Motor neuron (in vitro differentiated cells): Measurements from ENCODE around the gene DNASE1L2. TPM values are rescaled to one million over a fixed set of nuclear protein-coding genes. Genes with fewer than 3 reads are reported as not detected.
A peak's percentile ranks its signal among the peaks of the same experiment; 100 is the strongest.

ENCODE experiments used
- ATAC-seq, 8 experiments: fragments of 200-7000 bp; cut with Tn5 transposase; replicated peaks in 6 of 8; 2 replicates each; pipeline ENCODE4 v1.8.0; 2021; ENCODE audit warnings: mild to moderate bottlenecking in 8 of 8, moderate library complexity in 8 of 8
- H3K27ac ChIP-seq, 2 donors: fragments of 250-450 bp; sonication (Bioruptor Pico); 2 replicates each; pipeline ENCODE4 v1.9.0; 2021; ENCODE audit warnings: antibody characterized with exemption in 2 of 2, mild to moderate bottlenecking in 2 of 2, moderate library complexity in 1 of 2
- H3K4me1 ChIP-seq, 2 donors: fragments of 250-450 bp; sonication (Bioruptor Pico); replicated peaks in 1 of 2; 2 replicates each; pipeline ENCODE4 v1.6.1; 2021; ENCODE audit warnings: antibody characterized with exemption in 2 of 2, mild to moderate bottlenecking in 2 of 2, moderate library complexity in 1 of 2
- H3K4me3 ChIP-seq, 5 donors: fragments of 250-450 bp; sonication (Bioruptor Pico); 2 replicates each; pipeline ENCODE4 v1.9.0; 2021; ENCODE audit warnings: antibody characterized with exemption in 5 of 5, mild to moderate bottlenecking in 5 of 5, moderate library complexity in 4 of 5
- WGBS, 10 experiments: fragments of 450-650 bp; shearing (Covaris generic); methylation state at CpG; one replicate each; pipeline ENCODE4 v1.0.0; 2022; 5-methylcytosine and 5-hydroxymethylcytosine counted together
- in situ Hi-C, 9 experiments: fragments of 400-800 bp; cut with MboI; loops; one replicate each; pipeline ENCODE4 v1.15.0; 2021; ENCODE audit warnings: low sequenced_read_pairs in 9 of 9, low pct_unique_long_range_greater_than_20kb in 2 of 9; ENCODE audit not compliant: unreplicated experiment in 9 of 9
- total RNA-seq, 8 experiments: library from RNA; unstranded; fragments of 300-600 nt; gene quantifications; 2 replicates each; pipeline versions ENCODE4 v1.2.3 to v1.2.4, GENCODE V29; 2022

Gene DNASE1L2
- total RNA-seq, 8 experiments from 2014 or later = 0.61 to 3.0 (median 1.2) TPM

DNA sequence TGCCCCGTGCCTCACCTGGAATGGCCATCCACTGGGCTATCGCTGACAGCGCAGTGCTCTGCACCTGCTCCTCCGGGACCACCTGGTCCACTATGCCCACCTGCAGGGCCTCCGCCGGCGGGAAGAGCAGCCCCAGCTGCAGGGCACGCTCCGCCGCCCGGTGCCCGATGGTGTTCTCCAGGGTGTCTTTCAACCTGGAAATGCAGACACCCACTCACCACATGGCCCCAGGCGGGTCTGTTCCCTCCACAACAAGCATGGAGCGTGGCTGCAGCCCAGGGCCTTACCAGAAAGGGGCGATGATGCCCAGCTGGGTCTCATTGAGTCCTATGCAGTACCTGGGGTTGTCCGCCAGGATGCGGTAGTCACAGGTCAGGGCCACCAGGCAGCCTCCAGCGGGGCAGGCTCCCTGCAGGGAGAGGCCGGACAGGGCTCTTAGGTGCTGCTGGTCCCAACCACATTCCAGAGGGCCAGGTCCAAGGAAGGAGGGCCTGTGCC, 6.8 kb downstream of the DNASE1L2 start:
- WGBS, 10 experiments = 90 to 100% (median 93%) methylated on average over 2 to 3 of the region's 19 CpGs; no CpG with 5 or more reads in 7 of the 10 experiments
- H3K27ac ChIP-seq = no peak overlapping the region
- peaks cover 0 to 2% of the 10 kb centered on the region in 2 donors for H3K4me1 ChIP-seq
- in situ Hi-C loops = no loop called here
- ATAC-seq = peak in 1 of 8 experiments; percentile 7
- H3K4me3 ChIP-seq = no peak overlapping the region

DNA sequence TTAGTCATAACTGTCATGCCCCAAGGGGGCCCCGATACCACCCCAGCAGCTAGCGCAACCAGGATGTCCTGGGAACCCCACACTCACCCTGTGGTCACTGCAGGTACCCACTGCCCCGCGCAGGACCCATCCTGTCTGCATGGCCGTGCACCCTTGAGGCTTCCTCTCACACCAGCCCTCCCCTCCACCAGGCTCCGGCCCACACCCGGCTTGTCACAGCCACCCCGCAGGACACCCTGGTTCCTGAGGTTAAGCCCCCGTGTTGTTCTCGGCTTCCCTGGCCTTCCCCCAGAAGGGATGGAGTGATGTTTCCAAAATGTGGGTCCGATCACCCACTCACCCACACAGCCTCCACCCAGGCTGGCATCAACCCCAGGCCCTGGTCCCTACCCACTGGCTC, 7.5 kb downstream of the DNASE1L2 start:
- in situ Hi-C loops = no loop called here

DNA sequence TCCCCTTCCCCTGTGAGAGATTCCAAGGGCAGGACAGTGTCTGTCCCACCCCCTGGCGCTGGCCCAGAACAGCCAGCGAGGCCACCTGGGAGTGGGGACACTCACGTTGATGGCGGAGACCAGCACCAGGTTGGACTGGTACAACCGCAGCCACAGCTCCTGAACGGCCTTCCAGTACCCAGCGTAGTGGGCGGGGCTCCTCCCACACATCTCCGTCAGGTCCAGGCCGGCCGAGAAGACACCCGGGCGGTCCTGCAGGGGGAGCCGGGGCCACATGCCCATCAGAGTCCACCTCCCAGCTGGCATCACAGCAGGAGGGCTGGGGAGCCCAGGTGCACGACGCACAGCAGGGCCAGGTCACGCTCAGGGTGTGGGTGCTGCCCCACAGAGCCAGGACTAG, 8.1 kb downstream of the DNASE1L2 start:
- Histone ChIP-seq H3K4me1 (no peaks in the 10 kb centered on the region), H3K4me3 (no peak overlapping the region), H3K27ac (no peak overlapping the region)
- WGBS, 10 experiments = 100% methylated on average over 1 of the region's 17 CpGs; no CpG with 5 or more reads in 9 of the 10 experiments
- peak in 4 of 8 experiments; percentile 12 to 21 (median 17) for ATAC-seq
- in situ Hi-C loops = no loop called here

More for the DNA sequence above, 7.5 kb downstream of the DNASE1L2 start:
- WGBS, 10 experiments = 95 to 100% (median 100%) methylated on average over 1 to 6 of the region's 11 CpGs; no CpG with 5 or more reads in 7 of the 10 experiments
- no peak overlapping the region for H3K4me3 ChIP-seq
- peak in 1 of 8 experiments; percentile 15 for ATAC-seq
- no peaks in the 10 kb centered on the region for H3K4me1 ChIP-seq
- H3K27ac ChIP-seq = no peak overlapping the region

DNA sequence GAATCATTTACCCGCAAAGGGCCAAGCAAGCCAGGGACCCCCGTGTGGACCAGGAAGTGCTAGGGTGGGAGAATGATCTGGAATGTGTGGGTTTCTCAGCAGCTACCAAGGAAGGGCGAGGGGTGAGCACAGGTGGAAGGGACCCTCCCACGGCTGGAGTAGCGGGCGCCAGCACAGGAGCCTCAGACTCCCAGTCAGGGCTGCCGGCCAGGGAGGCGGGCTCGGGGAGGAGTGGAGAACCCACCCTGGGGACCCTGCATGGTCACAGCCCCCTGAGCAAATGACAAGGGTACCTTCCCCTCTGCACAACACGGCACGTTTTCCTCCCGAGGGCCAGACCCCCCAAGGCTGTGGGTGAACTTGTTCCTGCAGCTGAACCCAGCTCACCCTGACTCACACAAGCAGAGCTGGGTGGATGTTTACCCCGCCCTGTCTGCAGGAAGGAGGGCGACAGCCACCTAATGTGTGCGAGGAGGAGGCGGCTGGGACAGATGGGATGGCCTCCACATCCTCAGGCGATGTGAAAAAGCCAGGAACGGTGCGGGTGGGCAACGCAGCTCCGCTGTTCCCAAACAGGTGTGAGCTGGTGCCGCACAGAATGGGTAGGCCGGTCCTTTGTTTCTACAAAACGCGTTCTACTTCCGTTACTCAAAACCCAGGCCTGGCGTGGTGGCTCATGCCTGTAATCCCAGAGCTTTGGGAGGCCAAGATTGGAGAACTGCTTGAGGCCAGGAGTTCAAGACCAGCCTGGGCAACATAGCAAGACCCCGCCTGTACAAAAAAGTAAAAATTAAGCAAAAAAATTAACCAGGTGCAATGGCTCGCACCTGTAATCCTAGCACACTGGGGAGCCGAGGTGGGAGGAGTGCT, 8.9 kb downstream of the DNASE1L2 start:
- in situ Hi-C loops = no loop called here
- peak in 1 of 8 experiments; percentile 29 for ATAC-seq
- Histone ChIP-seq H3K27ac (no peak overlapping the region), H3K4me1 (no peaks in the 10 kb centered on the region), H3K4me3 (no peak overlapping the region)
- 75 to 100% (median 95%) methylated on average over 2 to 12 of the region's 30 CpGs; no CpG with 5 or more reads in 4 of the 10 experiments for WGBS, 10 experiments

DNA sequence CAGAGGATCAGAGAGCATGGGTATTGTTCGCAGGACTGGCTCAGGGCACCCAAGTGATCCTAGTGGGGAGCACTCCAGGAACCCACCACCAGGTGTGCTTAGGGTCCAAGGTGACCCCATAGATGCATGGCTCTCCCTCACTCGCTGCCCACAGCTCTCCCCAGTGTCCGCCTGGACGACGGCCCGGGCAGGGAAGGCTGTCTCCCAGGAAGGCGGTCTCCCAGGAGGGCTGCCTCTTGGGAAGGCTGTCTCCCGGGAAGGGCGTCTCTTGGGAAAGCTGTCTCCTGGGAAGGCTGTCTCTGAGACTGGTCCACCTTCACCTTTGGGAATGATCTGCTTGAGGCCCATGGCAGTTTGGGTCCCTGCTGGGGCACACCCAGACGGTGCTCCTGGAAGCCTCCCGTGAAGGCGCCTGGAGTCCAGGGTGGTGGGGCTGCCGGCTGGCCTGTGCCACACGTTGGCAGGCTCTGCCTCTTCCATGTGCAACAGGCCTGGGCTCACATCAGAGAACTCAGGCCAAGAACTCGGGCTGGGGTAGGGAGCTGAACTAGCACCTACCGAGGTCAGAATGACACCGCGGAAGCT, 10.1 kb downstream of the DNASE1L2 start:
- in situ Hi-C loops = no loop called here
- no peak for ATAC-seq
- WGBS, 10 experiments = 83 to 100% methylated on average over 1 to 5 of the region's 18 CpGs; no CpG with 5 or more reads in 8 of the 10 experiments

DNA sequence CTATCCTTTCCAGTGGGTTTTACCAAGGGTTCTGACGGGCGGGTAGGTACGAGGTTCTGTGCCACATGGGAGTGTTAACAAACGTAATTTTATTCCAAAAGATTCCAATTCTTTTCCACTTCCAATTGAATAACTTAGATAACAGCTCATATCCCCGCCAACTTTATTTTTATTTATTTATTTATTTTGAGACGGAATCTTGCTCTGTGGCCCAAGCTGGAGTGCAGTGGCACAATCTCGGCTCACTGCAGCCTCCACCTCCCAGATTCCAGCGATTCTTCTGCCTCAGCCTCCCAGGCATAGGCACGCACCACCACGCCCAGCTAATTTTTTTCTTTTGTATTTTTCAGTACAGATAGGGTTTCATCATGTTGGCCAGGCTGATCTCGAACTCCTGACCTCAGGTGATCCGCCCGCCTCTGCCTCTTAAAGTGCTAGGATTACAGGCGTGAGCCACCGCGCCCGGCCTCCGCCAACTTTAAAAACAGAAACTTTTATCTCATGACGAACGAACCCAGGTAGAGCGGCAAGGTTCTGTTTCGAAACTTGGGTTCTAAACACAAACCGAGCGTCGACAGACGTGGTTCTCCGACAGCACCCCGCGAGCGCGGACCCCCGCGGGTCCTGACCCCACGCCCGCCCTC, 14.5 kb downstream of the DNASE1L2 start:
- peak in 6 of 8 experiments; percentile 1 to 42 (median 10) for ATAC-seq
- in situ Hi-C loops = no loop called here
- H3K4me3 ChIP-seq = peak overlapping the region; percentile 82 to 99 (median 91)
- H3K4me1 ChIP-seq = peaks cover 7 to 12% of the 10 kb centered on the region in 2 donors
- 0 to 9% (median 5%) methylated on average over 1 to 17 of the region's 35 CpGs; no CpG with 5 or more reads in 2 of the 10 experiments for WGBS, 10 experiments
- peak overlapping the region; percentile 83 to 93 for H3K27ac ChIP-seq

More for the DNA sequence above, 10.1 kb downstream of the DNASE1L2 start:
- Histone ChIP-seq H3K27ac (no peak overlapping the region), H3K4me3 (no peak overlapping the region), H3K4me1 (peaks cover 0 to 5% of the 10 kb centered on the region in 2 donors)

DNA sequence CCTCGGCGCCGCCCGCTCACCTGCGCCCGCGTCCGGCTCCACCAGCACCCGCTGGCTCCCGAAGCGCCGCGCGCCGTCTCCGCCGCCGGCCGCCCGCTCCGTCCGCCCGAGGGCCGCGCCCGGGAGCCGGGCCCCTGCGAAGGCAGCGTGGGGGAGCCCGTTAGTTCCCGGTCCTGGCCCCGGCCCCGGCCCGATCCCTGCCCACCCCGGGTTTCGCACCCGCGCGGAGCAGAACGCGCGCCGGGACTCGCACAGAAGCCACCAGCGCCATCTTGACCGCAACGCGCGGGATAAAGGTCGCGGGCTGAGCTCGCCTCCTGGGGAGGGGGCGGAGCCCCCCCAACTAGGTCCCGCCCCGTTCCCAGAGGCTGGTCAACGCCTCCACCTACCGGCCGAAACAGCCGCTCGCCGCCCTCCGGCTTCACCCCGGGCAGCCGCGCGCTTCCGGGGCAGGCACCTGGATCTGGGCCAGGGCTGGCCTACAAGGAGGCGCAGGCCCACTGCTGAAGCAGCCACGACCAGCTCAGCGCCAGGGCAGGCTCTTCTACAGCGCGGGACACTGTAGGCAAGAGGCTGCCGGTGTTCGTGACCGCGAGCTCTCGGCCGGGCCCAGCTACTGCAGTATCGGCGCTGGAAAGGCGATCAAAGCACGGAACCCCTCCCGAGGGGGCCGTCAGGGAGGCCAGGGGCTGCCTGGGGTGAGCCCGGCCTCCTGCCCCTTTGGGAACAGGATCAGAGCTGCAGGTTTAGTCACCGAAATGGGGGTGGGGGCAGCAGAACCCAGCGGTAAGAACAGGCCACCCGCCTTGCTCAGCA, 15.3 kb downstream of the DNASE1L2 start, which contains the start of gene ECI1:
TSS of gene ECI1 (minus strand) at position 292 of the 816 bp plus-strand sequence. CDS start at position 271, 21 bp downstream.
- H3K27ac ChIP-seq = peak within 1 kb of the TSS; percentile 83 to 93
- ATAC-seq = peak; percentile 89 to 95 (median 94)
- WGBS, 10 experiments = 0 to 38% (median 4%) methylated on average over 1 to 13 of the region's 88 CpGs; no CpG with 5 or more reads in 7 of the 10 experiments
- H3K4me1 ChIP-seq = peaks cover 7 to 12% of the 10 kb centered on the region in 2 donors
- in situ Hi-C loops = no loop called here
- peak within 1 kb of the TSS; percentile 82 to 99 (median 91) for H3K4me3 ChIP-seq

DNA sequence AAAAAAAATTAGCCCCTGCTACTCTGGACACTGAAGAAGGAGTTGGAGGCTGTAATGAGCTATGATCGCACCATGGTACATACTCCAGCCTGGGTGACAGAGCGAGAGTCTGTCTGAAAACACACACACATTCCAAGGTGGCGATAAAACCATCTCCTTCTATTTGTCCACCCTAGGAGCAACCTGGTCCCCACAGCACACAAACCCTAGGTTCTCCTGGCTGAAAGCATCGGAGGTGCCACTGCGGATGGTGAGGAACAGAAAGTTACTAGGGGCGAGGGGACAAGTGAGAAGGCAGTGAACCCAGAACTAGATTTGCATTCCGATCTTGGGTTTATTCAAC, 16.5 kb downstream of the DNASE1L2 start:
- Histone ChIP-seq H3K4me1 (peaks cover 7 to 12% of the 10 kb centered on the region in 2 donors), H3K4me3 (no peak overlapping the region), H3K27ac (peak overlapping the region in 1 of 2 donors; percentile 93)
- no peak for ATAC-seq
- WGBS, 10 experiments = 85 to 100% (median 98%) methylated on average over 2 to 6 of the region's 7 CpGs; no CpG with 5 or more reads in 1 of the 10 experiments
- in situ Hi-C loops = no loop called here

DNA sequence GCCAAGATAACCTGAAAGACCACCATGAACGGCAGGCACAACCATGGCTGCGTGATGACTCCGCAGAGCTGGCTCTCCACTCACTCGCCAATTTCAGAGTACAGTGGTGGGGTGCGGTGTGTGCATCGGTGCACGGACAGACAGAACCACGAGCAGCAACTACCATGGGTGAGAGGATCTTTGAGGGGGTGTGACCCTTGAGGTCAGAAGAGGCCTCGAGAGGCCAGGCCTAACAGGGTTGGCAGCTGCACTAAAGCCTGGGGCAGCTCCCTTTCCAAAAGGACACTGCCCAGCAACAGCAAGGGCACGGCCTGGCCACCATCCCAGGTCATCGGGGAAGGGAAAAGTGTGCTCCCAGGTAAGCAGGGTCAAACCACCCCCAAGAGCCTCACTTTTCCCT, 17.0 kb downstream of the DNASE1L2 start:
- H3K4me1 ChIP-seq = peaks cover 7 to 12% of the 10 kb centered on the region in 2 donors
- in situ Hi-C loops = no loop called here
- WGBS, 10 experiments = 40 to 100% (median 90%) methylated on average over 1 to 6 of the region's 11 CpGs; no CpG with 5 or more reads in 4 of the 10 experiments
- H3K27ac ChIP-seq = no peak overlapping the region
- ATAC-seq = no peak
- H3K4me3 ChIP-seq = no peak overlapping the region

DNA sequence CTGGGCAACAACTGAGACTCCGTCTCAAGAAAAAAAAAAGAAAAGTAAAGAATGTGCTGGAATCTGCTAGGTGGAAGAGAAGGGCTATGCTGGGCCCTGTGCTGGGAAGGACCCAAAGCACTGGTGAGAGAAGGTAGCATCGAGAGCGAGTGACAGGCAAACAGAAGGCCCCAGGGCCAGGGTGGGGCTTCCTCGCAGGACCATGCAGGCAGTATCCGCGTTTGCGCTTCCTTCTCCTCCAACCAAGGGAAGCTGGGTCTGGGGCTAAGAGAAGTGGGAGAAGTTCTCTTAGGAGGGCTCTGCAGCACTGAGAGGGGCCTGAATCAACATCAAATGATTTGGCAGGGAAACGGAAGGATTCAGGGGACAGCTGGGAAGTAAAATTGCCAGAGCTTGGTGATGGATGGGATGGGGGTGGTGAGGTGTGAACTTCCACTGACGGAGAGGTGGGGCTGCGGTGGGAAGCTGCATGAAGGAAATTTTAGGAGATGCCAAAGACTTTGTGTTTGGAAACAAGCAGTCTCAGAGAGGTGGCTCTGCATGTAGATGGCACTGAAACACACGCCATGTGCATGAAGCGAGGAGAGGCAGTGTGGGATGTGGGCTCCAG, 20.4 kb downstream of the DNASE1L2 start:
- ATAC-seq = no peak

DNA sequence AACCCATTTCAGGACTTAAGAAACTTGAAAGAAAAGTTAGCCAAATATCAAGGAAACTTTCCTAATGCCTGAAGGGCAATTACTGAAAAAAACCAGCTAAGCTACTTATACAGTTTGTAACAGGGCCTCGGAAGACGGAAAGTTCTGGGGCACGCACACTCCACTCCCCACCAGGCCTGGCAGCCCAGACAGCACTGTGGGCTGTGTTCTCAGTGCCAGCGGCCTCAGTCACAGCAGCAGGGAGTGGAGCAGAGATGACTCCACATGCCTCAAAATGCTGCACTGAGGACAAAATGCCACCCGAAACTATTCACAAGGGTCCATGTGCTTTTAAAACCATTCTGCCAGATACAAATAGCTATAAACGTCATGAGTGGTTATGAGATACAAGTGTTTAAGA, 21.5 kb downstream of the DNASE1L2 start:
- no peak overlapping the region for H3K4me3 ChIP-seq
- H3K4me1 ChIP-seq = no peaks in the 10 kb centered on the region
- in situ Hi-C loops = no loop called here

More for the DNA sequence above, 20.4 kb downstream of the DNASE1L2 start:
- Histone ChIP-seq H3K4me3 (no peak overlapping the region), H3K27ac (no peak overlapping the region), H3K4me1 (peaks cover 7% of the 10 kb centered on the region in 2 donors)
- in situ Hi-C loops = no loop called here
- 71 to 100% (median 91%) methylated on average over 1 to 8 of the region's 12 CpGs; no CpG with 5 or more reads in 2 of the 10 experiments for WGBS, 10 experiments

More for the DNA sequence above, 21.5 kb downstream of the DNASE1L2 start:
- WGBS, 10 experiments = 40 to 100% (median 90%) methylated on average over 1 to 6 of the region's 6 CpGs; no CpG with 5 or more reads in 2 of the 10 experiments
- H3K27ac ChIP-seq = no peak overlapping the region
- no peak for ATAC-seq
